ENCODE measurements around the gene UBE2O. TPM values are rescaled to one million over a fixed set of nuclear protein-coding genes. Genes with fewer than 3 reads are reported as not detected.

The UBE2O gene
- total RNA-seq, 1 experiment from 2014 or later = 68.9 TPM

- TF ChIP-seq ZNF281 (CRISPR knock-in tag; IDR thresholded peaks at IDR 0.05) (no peak), ERG (CRISPR knock-in tag; IDR thresholded peaks at IDR 0.05) (no peak), PREB (CRISPR knock-in tag; IDR thresholded peaks at IDR 0.05; ENCODE audit: borderline replicate concordance) (no peak)
Measured at GRCh38 chr17:76397184-76397583, 55.8 kb downstream of the UBE2O start (continued).

- no peak for ATAC-seq
- no peaks in the 10 kb centered on the region for H3K4me1 Mint-ChIP-seq
- ChIA-PET POLR2A (no interaction called here), CTCF (interaction anchor here (3.3 to 4.9 kb wide), 4 partner anchors 11 to 63 kb away, joined by 36 to 135 read pairs (median 58); partner anchors contain the start of gene SPHK1)
- H3K27me3 Mint-ChIP-seq (ENCODE audit: low read depth) = no peaks in the 10 kb centered on the region
- H3K4me3 Mint-ChIP-seq = no peak overlapping the region
- peaks cover 47% of the 10 kb centered on the region for H3K36me3 Mint-ChIP-seq
- no peak for TF ChIP-seq ATF6 (CRISPR knock-in tag; IDR thresholded peaks at IDR 0.05)
- TF ChIP-seq IRF2 (CRISPR knock-in tag; IDR thresholded peaks at IDR 0.05; ENCODE audit: borderline replicate concordance, low read depth) = no peak
- TF ChIP-seq ZNF281 (CRISPR knock-in tag; IDR thresholded peaks at IDR 0.05) = no peak
- no peak for TF ChIP-seq FOXJ3 (CRISPR knock-in tag; IDR thresholded peaks at IDR 0.05; ENCODE audit: borderline replicate concordance)
- TF ChIP-seq EMX1 (CRISPR knock-in tag; IDR thresholded peaks at IDR 0.05) = no peak
- no peak for TF ChIP-seq NFYB (CRISPR knock-in tag; conservative IDR thresholded peaks at IDR 0.05; ENCODE audit: low read depth)
- TF ChIP-seq PREB (CRISPR knock-in tag; IDR thresholded peaks at IDR 0.05; ENCODE audit: borderline replicate concordance) = no peak
- TF ChIP-seq AR (CRISPR knock-in tag; IDR thresholded peaks at IDR 0.05) = no peak
- TF ChIP-seq FOXK1 (CRISPR knock-in tag; IDR thresholded peaks at IDR 0.05) = no peak
- TF ChIP-seq TEAD4 (CRISPR knock-in tag; IDR thresholded peaks at IDR 0.05) = no peak
- TF ChIP-seq MLX (CRISPR knock-in tag; IDR thresholded peaks at IDR 0.05) = no peak
- TF ChIP-seq ZNF317 (CRISPR knock-in tag; IDR thresholded peaks at IDR 0.05; ENCODE audit: borderline replicate concordance, low read depth) = no peak
- TF ChIP-seq E2F1 (CRISPR knock-in tag; IDR thresholded peaks at IDR 0.05) = no peak
- TF ChIP-seq JUN (CRISPR knock-in tag; IDR thresholded peaks at IDR 0.05) = no peak
- TF ChIP-seq ETV6 (CRISPR knock-in tag; IDR thresholded peaks at IDR 0.05) = no peak
- TF ChIP-seq USF2 (CRISPR knock-in tag; IDR thresholded peaks at IDR 0.05) = no peak
- TF ChIP-seq NR1H2 (CRISPR knock-in tag; IDR thresholded peaks at IDR 0.05) = no peak
- H3K9me3 Mint-ChIP-seq = no peaks in the 10 kb centered on the region
- H3K27ac Mint-ChIP-seq = no peak overlapping the region
- DNase-seq (ENCODE audit: low spot score) = no peak
Measured at GRCh38 chr17:76395980-76396379, 57.0 kb downstream of the UBE2O start.
